Suprapubic skin (tissue), 4 donors: ENCODE results near the gene URI1. TPM values are rescaled to one million over a fixed set of nuclear protein-coding genes. Genes with fewer than 3 reads are reported as not detected.
"Not testable (repeated sequence)": the region's sequence is repeated elsewhere in the genome, so short reads cannot be mapped to it uniquely, and the experiment has no call there.

Source experiments
- DNase-seq, 2 donors: peaks; one replicate each; pipeline ENCODE4 v3.0.0-alpha.2; 2019; ENCODE audit warnings: low spot score in 2 of 2
- H3K27ac ChIP-seq: fragments of 200-600 bp; sonication (generic); one replicate; pipeline ENCODE4 v1.5.1; 2019
- H3K27me3 ChIP-seq: fragments of 200-600 bp; sonication (generic); one replicate; pipeline ENCODE4 v1.5.1; 2019
- H3K36me3 ChIP-seq: fragments of 200-600 bp; sonication (generic); one replicate; pipeline ENCODE4 v1.5.1; 2019
- H3K4me1 ChIP-seq: fragments of 200-600 bp; sonication (generic); one replicate; pipeline ENCODE4 v1.5.1; 2019
- H3K4me3 ChIP-seq: fragments of 200-600 bp; sonication (generic); one replicate; pipeline ENCODE4 v1.5.1; 2019; ENCODE audit warnings: mild to moderate bottlenecking
- H3K9me3 ChIP-seq: fragments of 200-600 bp; sonication (generic); one replicate; pipeline ENCODE4 v1.5.1; 2019
- CTCF ChIP-seq, 2 donors: fragments of 200-600 bp in 1 of 2; fragments of 450-650 bp in 1 of 2; sonication (generic) in 1 of 2; IDR thresholded peaks; one replicate each; pipeline ENCODE4 v1.5.1; 2016 to 2019; ENCODE audit warnings: antibody characterized with exemption in 2 of 2, mild to moderate bottlenecking in 1 of 2, moderate library complexity in 1 of 2
- EP300 ChIP-seq: sonication (generic); formaldehyde crosslinking; IDR thresholded peaks from one replicate; pipeline ENCODE4 v1.6.1; 2017; ENCODE audit warnings: antibody characterized with exemption
- POLR2A ChIP-seq, 2 donors: fragments of 450-650 bp; IDR thresholded peaks; one replicate each; pipeline ENCODE4 v1.6.1; 2017; ENCODE audit warnings: antibody characterized with exemption in 2 of 2, mild to moderate bottlenecking in 2 of 2, moderate library complexity in 2 of 2
- POLR2AphosphoS5 ChIP-seq, 3 donors: sonication (generic); formaldehyde crosslinking; IDR thresholded peaks; one replicate each; pipeline ENCODE4 v1.6.1; 2017; ENCODE audit warnings: antibody characterized with exemption in 3 of 3
- WGBS: methylation state at CpG from one replicate; pipeline ENCODE4 v1.1.5; 2018; 5-methylcytosine and 5-hydroxymethylcytosine counted together
- total RNA-seq, 4 donors: library from RNA; depleted of rRNA; stranded (reverse); fragments of >200 nt; gene quantifications; one replicate each; pipeline ENCODE4 v1.1.0, GENCODE V29; 2016

The URI1 gene
- total RNA-seq, 4 donors from 2014 or later, result 43.8 to 71.2 (median 58.8) TPM

GRCh38 chr19:29965492-29965891 lies 23.5 kb downstream of the URI1 start:
- Histone ChIP-seq H3K36me3 (no peaks in the 10 kb centered on the region), H3K9me3 (no peaks in the 10 kb centered on the region), H3K4me3 (no peak overlapping the region), H3K27ac (no peak overlapping the region), H3K4me1 (peaks cover 30% of the 10 kb centered on the region), H3K27me3 (no peaks in the 10 kb centered on the region)
- TF ChIP-seq POLR2AphosphoS5 (IDR thresholded peaks at IDR 0.05) (no peak), POLR2A (IDR thresholded peaks at IDR 0.05) (no peak), EP300 (no peak), CTCF (IDR thresholded peaks at IDR 0.05) (no peak)
- DNase-seq, result no peak
- 57% methylated on average over 4 of the region's 4 CpGs for WGBS

- not testable (repeated sequence) for H3K27ac ChIP-seq, H3K27me3 ChIP-seq, H3K36me3 ChIP-seq, H3K4me3 ChIP-seq, H3K9me3 ChIP-seq, DNase-seq
- peaks cover 30% of the 10 kb centered on the region for H3K4me1 ChIP-seq
- WGBS, result 76% methylated on average over 3 of the region's 3 CpGs
Measured at GRCh38 chr19:29966142-29966541, 24.1 kb downstream of the URI1 start.

- TF ChIP-seq CTCF (IDR thresholded peaks at IDR 0.05), result no peak
- TF ChIP-seq EP300, result no peak
- TF ChIP-seq POLR2AphosphoS5 (IDR thresholded peaks at IDR 0.05), result no peak
- no peak for TF ChIP-seq POLR2A (IDR thresholded peaks at IDR 0.05)
- no peaks in the 10 kb centered on the region for H3K27me3 ChIP-seq
- no peak overlapping the region for H3K27ac ChIP-seq
- DNase-seq, result no peak
- peaks cover 30% of the 10 kb centered on the region for H3K4me1 ChIP-seq
- no peak overlapping the region for H3K4me3 ChIP-seq
- no peaks in the 10 kb centered on the region for H3K9me3 ChIP-seq
- H3K36me3 ChIP-seq, result no peaks in the 10 kb centered on the region
Measured at GRCh38 chr19:29966588-29967249, 24.7 kb downstream of the URI1 start.

GRCh38 chr19:29967623-29968022 lies 25.6 kb downstream of the URI1 start:
- no peak for DNase-seq
- Histone ChIP-seq H3K4me3 (no peak overlapping the region), H3K36me3 (no peaks in the 10 kb centered on the region), H3K4me1 (peaks cover 30% of the 10 kb centered on the region), H3K27ac (no peak overlapping the region), H3K27me3 (no peaks in the 10 kb centered on the region), H3K9me3 (no peaks in the 10 kb centered on the region)
- no peak for TF ChIP-seq EP300
- no peak for TF ChIP-seq POLR2A (IDR thresholded peaks at IDR 0.05)
- no peak for TF ChIP-seq POLR2AphosphoS5 (IDR thresholded peaks at IDR 0.05)
- no peak for TF ChIP-seq CTCF (IDR thresholded peaks at IDR 0.05)
- WGBS, result 27% methylated on average over 3 of the region's 3 CpGs

- 66% methylated on average over 3 of the region's 3 CpGs for WGBS
- H3K4me1 ChIP-seq, result peaks cover 30% of the 10 kb centered on the region
- H3K27me3 ChIP-seq, result no peaks in the 10 kb centered on the region
- H3K4me3 ChIP-seq, result no peak overlapping the region
- no peaks in the 10 kb centered on the region for H3K36me3 ChIP-seq
- no peak overlapping the region for H3K27ac ChIP-seq
- no peaks in the 10 kb centered on the region for H3K9me3 ChIP-seq
- no peak for DNase-seq
- TF ChIP-seq EP300 (no peak), CTCF (IDR thresholded peaks at IDR 0.05) (no peak), POLR2A (IDR thresholded peaks at IDR 0.05) (no peak), POLR2AphosphoS5 (IDR thresholded peaks at IDR 0.05) (no peak)
Measured at GRCh38 chr19:29969891-29970290, 27.9 kb downstream of the URI1 start.

GRCh38 chr19:29971002-29971401 lies 29.0 kb downstream of the URI1 start:
- WGBS, result 74% methylated on average over 2 of the region's 2 CpGs
- H3K4me1 ChIP-seq, result peaks cover 19% of the 10 kb centered on the region

More at GRCh38 chr19:29971002-29971401, 29.0 kb downstream of the URI1 start:
- no peaks in the 10 kb centered on the region for H3K27me3 ChIP-seq
- no peak overlapping the region for H3K27ac ChIP-seq
- no peaks in the 10 kb centered on the region for H3K9me3 ChIP-seq
- no peak for TF ChIP-seq CTCF (IDR thresholded peaks at IDR 0.05)
- TF ChIP-seq POLR2A (IDR thresholded peaks at IDR 0.05), result no peak
- TF ChIP-seq EP300, result no peak
- TF ChIP-seq POLR2AphosphoS5 (IDR thresholded peaks at IDR 0.05), result no peak
- no peaks in the 10 kb centered on the region for H3K36me3 ChIP-seq
- H3K4me3 ChIP-seq, result no peak overlapping the region
- DNase-seq, result no peak
